ENCODE data around the gene BLOC1S2. TPM values are rescaled to one million over a fixed set of nuclear protein-coding genes. Genes with fewer than 3 reads are reported as not detected.

The BLOC1S2 gene
- polyA plus RNA-seq, 1 of the 3 experiments (the other 2 are of a cell fraction), result 30.4 TPM

DNA sequence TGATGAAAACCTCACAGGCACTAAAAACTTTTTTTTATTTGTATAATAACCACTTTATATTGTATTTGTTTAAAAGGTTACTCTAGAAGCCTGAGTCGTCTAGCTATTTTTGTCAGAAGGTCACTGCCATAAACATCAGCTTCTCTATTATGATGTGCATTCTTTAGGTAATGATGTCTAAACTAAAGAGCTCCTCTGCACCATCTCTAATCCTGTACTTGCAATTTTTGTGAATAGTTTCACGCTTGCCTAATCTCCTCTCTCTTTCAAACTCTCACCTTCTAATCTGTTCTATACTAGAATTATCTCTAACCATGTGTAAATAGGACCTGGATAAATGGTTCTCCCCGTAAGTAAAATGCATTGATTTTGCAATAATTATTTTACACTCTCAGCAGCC lies 46.6 kb downstream of the BLOC1S2 start:
- Histone ChIP-seq H4K20me1 (ENCODE audit: insufficient read depth) (no peaks in the 10 kb centered on the region), H3K79me2 (ENCODE audit: insufficient read depth) (no peaks in the 10 kb centered on the region), H3K9me3 (no peaks in the 10 kb centered on the region), H3F3A (replicated peaks; ENCODE audit: insufficient read depth) (peaks cover 4% of the 10 kb centered on the region), H3K9ac (no peak overlapping the region), H3K4me3 (ENCODE audit: low read depth in 2 of 2, low read length in 1 of 2) (no peak overlapping the region), H3K27me3 (ENCODE audit: insufficient read depth) (no peaks in the 10 kb centered on the region), H2AFZ (ENCODE audit: low read depth) (no peak overlapping the region), H3K27ac (ENCODE audit: low read depth in 2 of 2, low read length in 1 of 2) (no peak overlapping the region), H3K36me3 (replicated peaks in 1 of 2; ENCODE audit: control insufficient read depth in 1 of 2, insufficient read depth in 2 of 2, low read length in 1 of 2) (peaks cover 52 to 55% of the 10 kb centered on the region in 2 experiments), H3K4me1 (ENCODE audit: control insufficient read depth in 1 of 2, insufficient read depth in 2 of 2, low read depth in 1 of 2, low read length in 1 of 2) (no peaks in the 10 kb centered on the region), H3K4me2 (no peak overlapping the region), H3K9me2 (no peaks in the 10 kb centered on the region)
- ChIA-PET CTCF (interaction anchor here (0.7 to 1.1 kb wide), 6 partner anchors 12 to 394 kb away, joined by 3 to 5 read pairs (median 4); no protein-coding TSS in a partner anchor), POLR2A (no interaction called here)
- no peak for TF ChIP-seq MXI1 (IDR thresholded peaks at IDR 0.05; ENCODE audit: low read depth, low read length)
- TF ChIP-seq TAF1 (IDR thresholded peaks at IDR 0.05; ENCODE audit: borderline replicate concordance, low read depth, low read length), result no peak
- TF ChIP-seq, protein P1, sequence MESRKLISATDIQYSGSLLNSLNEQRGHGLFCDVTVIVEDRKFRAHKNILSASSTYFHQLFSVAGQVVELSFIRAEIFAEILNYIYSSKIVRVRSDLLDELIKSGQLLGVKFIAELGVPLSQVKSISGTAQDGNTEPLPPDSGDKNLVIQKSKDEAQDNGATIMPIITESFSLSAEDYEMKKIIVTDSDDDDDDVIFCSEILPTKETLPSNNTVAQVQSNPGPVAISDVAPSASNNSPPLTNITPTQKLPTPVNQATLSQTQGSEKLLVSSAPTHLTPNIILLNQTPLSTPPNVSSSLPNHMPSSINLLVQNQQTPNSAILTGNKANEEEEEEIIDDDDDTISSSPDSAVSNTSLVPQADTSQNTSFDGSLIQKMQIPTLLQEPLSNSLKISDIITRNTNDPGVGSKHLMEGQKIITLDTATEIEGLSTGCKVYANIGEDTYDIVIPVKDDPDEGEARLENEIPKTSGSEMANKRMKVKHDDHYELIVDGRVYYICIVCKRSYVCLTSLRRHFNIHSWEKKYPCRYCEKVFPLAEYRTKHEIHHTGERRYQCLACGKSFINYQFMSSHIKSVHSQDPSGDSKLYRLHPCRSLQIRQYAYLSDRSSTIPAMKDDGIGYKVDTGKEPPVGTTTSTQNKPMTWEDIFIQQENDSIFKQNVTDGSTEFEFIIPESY (IDR thresholded peaks at IDR 0.05; ENCODE audit: borderline replicate concordance, low read depth), result no peak
- TF ChIP-seq, protein P2, sequence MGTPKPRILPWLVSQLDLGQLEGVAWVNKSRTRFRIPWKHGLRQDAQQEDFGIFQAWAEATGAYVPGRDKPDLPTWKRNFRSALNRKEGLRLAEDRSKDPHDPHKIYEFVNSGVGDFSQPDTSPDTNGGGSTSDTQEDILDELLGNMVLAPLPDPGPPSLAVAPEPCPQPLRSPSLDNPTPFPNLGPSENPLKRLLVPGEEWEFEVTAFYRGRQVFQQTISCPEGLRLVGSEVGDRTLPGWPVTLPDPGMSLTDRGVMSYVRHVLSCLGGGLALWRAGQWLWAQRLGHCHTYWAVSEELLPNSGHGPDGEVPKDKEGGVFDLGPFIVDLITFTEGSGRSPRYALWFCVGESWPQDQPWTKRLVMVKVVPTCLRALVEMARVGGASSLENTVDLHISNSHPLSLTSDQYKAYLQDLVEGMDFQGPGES (IDR thresholded peaks at IDR 0.05; ENCODE audit: low read depth, low read length), result no peak
- TF ChIP-seq POLR2AphosphoS5 (IDR thresholded peaks at IDR 0.05; ENCODE audit: low read depth, low read length), result no peak
- no peak for TF ChIP-seq TCF12 (IDR thresholded peaks at IDR 0.05)
- TF ChIP-seq YY1 (IDR thresholded peaks at IDR 0.05; ENCODE audit: low read depth), result no peak
- TF ChIP-seq SMC3 (IDR thresholded peaks at IDR 0.05; ENCODE audit: low read depth, low read length), result no peak
- no peak for TF ChIP-seq RFX5 (IDR thresholded peaks at IDR 0.05; ENCODE audit: low read length)
- TF ChIP-seq EP300 (IDR thresholded peaks at IDR 0.05; ENCODE audit: borderline replicate concordance in 1 of 2, low read depth in 1 of 2, low read length in 1 of 2), result no peak
- no peak for TF ChIP-seq FOSL2 (IDR thresholded peaks at IDR 0.05; ENCODE audit: borderline replicate concordance, low read depth)
- TF ChIP-seq, protein P3, sequence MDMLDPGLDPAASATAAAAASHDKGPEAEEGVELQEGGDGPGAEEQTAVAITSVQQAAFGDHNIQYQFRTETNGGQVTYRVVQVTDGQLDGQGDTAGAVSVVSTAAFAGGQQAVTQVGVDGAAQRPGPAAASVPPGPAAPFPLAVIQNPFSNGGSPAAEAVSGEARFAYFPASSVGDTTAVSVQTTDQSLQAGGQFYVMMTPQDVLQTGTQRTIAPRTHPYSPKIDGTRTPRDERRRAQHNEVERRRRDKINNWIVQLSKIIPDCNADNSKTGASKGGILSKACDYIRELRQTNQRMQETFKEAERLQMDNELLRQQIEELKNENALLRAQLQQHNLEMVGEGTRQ (IDR thresholded peaks at IDR 0.05; ENCODE audit: borderline replicate concordance, low read depth, low read length), result no peak
- DNase-seq, result no peak
- WGBS (ENCODE audit: low lambda C conversion rate), result 90% methylated on average over 3 of the region's 3 CpGs

DNA sequence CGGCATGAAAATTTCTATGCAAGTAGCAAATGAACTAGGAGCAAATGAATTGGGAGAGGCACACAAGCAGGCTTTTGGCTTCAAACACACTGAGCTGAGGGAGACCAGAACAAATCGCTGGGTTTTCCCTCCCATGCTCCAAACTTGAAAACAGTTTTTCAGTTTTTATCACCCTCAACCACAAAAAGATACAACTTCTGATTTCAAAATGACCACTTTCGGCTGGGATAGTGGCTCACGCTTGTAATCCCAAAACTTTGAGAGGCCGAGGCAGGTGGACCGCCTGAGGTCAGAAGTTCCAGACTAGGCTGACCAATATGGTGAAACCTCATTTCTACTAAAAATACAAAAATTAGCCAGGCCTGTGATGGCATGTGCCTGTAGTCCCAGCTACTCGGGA lies 48.1 kb downstream of the BLOC1S2 start:
- peaks cover 57 to 61% of the 10 kb centered on the region in 2 experiments for H3K36me3 ChIP-seq (replicated peaks in 1 of 2; ENCODE audit: control insufficient read depth in 1 of 2, insufficient read depth in 2 of 2, low read length in 1 of 2)
- no peaks in the 10 kb centered on the region for H3K9me3 ChIP-seq
- H2AFZ ChIP-seq (ENCODE audit: low read depth), result no peak overlapping the region
- H3K9ac ChIP-seq, result no peak overlapping the region
- no peak overlapping the region for H3K27ac ChIP-seq (ENCODE audit: low read depth in 2 of 2, low read length in 1 of 2)
- no peaks in the 10 kb centered on the region for H3K79me2 ChIP-seq (ENCODE audit: insufficient read depth)
- no peaks in the 10 kb centered on the region for H3K9me2 ChIP-seq
- no peaks in the 10 kb centered on the region for H3K27me3 ChIP-seq (ENCODE audit: insufficient read depth)
- ChIA-PET POLR2A (no interaction called here), CTCF (no interaction called here)
- no peak overlapping the region for H3K4me3 ChIP-seq (ENCODE audit: low read depth in 2 of 2, low read length in 1 of 2)
- H3K4me1 ChIP-seq (ENCODE audit: control insufficient read depth in 1 of 2, insufficient read depth in 2 of 2, low read depth in 1 of 2, low read length in 1 of 2), result no peaks in the 10 kb centered on the region
- H3K4me2 ChIP-seq, result no peak overlapping the region
- H3F3A ChIP-seq (replicated peaks; ENCODE audit: insufficient read depth), result peaks cover 4% of the 10 kb centered on the region
- no peaks in the 10 kb centered on the region for H4K20me1 ChIP-seq (ENCODE audit: insufficient read depth)
- no peak for DNase-seq
- 97% methylated on average over 7 of the region's 7 CpGs for WGBS (ENCODE audit: low lambda C conversion rate)
- TF ChIP-seq GATA2 (CRISPR knock-in tag; IDR thresholded peaks at IDR 0.05) (no peak), TAF1 (IDR thresholded peaks at IDR 0.05; ENCODE audit: borderline replicate concordance, low read depth, low read length) (no peak), MXI1 (IDR thresholded peaks at IDR 0.05; ENCODE audit: low read depth, low read length) (no peak), RXRA (IDR thresholded peaks at IDR 0.05; ENCODE audit: borderline replicate concordance, low read depth) (no peak), CHD2 (IDR thresholded peaks at IDR 0.05; ENCODE audit: low read length, partially characterized antibody) (no peak), RCOR1 (IDR thresholded peaks at IDR 0.05; ENCODE audit: low read length) (no peak), NFIC (IDR thresholded peaks at IDR 0.05; ENCODE audit: borderline replicate concordance) (no peak), EZH2phosphoT487 (IDR thresholded peaks at IDR 0.05; ENCODE audit: borderline replicate concordance, low read depth) (no peak), FOXJ3 (CRISPR knock-in tag; IDR thresholded peaks at IDR 0.05) (no peak), FOSL2 (IDR thresholded peaks at IDR 0.05; ENCODE audit: borderline replicate concordance, low read depth) (no peak)
- TF ChIP-seq, protein P4, sequence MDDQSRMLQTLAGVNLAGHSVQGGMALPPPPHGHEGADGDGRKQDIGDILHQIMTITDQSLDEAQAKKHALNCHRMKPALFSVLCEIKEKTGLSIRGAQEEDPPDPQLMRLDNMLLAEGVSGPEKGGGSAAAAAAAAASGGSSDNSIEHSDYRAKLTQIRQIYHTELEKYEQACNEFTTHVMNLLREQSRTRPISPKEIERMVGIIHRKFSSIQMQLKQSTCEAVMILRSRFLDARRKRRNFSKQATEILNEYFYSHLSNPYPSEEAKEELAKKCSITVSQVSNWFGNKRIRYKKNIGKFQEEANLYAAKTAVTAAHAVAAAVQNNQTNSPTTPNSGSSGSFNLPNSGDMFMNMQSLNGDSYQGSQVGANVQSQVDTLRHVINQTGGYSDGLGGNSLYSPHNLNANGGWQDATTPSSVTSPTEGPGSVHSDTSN (IDR thresholded peaks at IDR 0.05), result no peak
- TF ChIP-seq, protein P5, sequence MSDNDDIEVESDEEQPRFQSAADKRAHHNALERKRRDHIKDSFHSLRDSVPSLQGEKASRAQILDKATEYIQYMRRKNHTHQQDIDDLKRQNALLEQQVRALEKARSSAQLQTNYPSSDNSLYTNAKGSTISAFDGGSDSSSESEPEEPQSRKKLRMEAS (IDR thresholded peaks at IDR 0.05; ENCODE audit: low read depth), result no peak
- TF ChIP-seq, protein P2 (IDR thresholded peaks at IDR 0.05; ENCODE audit: low read depth, low read length), result no peak
